Kidney (tissue), 14 donors: ENCODE results near the gene SYNE1. TPM values are rescaled to one million over a fixed set of nuclear protein-coding genes. Genes with fewer than 3 reads are reported as not detected.
"Not testable (repeated sequence)": the region's sequence is repeated elsewhere in the genome, so short reads cannot be mapped to it uniquely, and the experiment has no call there.

Experiments used
- DNase-seq, 5 donors: peaks; one replicate each; pipeline ENCODE4 v3.0.0-alpha.2; 2013 to 2020
- FAIRE-seq: peaks from 2 replicates; lab custom pipeline; 2012; peaks lifted over from hg19 to GRCh38; lab: Jason Lieb, UNC
- H3K27ac ChIP-seq, 2 donors: one replicate each; pipeline ENCODE4 v1.7.0; 2013; ENCODE audit warnings: low read depth in 2 of 2, low read length in 2 of 2, inconsistent platforms in 1 of 2
- H3K27me3 ChIP-seq: one replicate; pipeline ENCODE4 v1.7.1; 2013; ENCODE audit warnings: low read length, inconsistent platforms; ENCODE audit not compliant: control insufficient read depth, insufficient read depth
- H3K36me3 ChIP-seq, 3 donors: one replicate each; pipeline versions ENCODE4 v1.7.0 to v1.7.1; 2013; ENCODE audit warnings: low read length in 3 of 3, control low read depth in 1 of 3, inconsistent platforms in 1 of 3; ENCODE audit not compliant: insufficient read depth in 3 of 3, control insufficient read depth in 2 of 3
- H3K4me1 ChIP-seq, 3 donors: one replicate each; pipeline versions ENCODE4 v1.7.0 to v1.7.1; 2013; ENCODE audit warnings: low read length in 3 of 3, inconsistent platforms in 1 of 3, low read depth in 1 of 3; ENCODE audit not compliant: control insufficient read depth in 2 of 3, insufficient read depth in 2 of 3
- H3K4me3 ChIP-seq, 3 donors: one replicate each; pipeline versions ENCODE4 v1.7.0 to v1.8.1; 2013; ENCODE audit warnings: low read length in 3 of 3, control low read depth in 1 of 3, inconsistent platforms in 1 of 3
- H3K9ac ChIP-seq, 3 donors: one replicate each; pipeline versions ENCODE4 v1.7.0 to v1.7.1; 2013; ENCODE audit warnings: low read length in 3 of 3, control low read depth in 1 of 3, inconsistent platforms in 1 of 3
- H3K9me3 ChIP-seq, 3 donors: one replicate each; pipeline versions ENCODE4 v1.7.0 to v1.7.1; 2013; ENCODE audit warnings: low read length in 3 of 3, control low read depth in 1 of 3, inconsistent platforms in 1 of 3; ENCODE audit not compliant: control insufficient read depth in 2 of 3, insufficient read depth in 1 of 3
- intact Hi-C: fragments of 100-400 bp; cut with DNase I; formaldehyde crosslinking; loops from one replicate; pipeline ENCODE4 v1.11.1; 2022
- polyA plus RNA-seq: library from polyadenylated mRNA; stranded (reverse); fragments of 350-450 nt; fragmentation: Illumina TruSeq; extraction: RNeasy Lipid Tissue Mini Kit (QIAGEN cat#74804); gene quantifications from one replicate; pipeline ENCODE4 v1.2.3, GENCODE V29; 2014; ENCODE audit warnings: low read depth, low replicate concordance; ENCODE audit not compliant: insufficient read depth
- total RNA-seq: library from RNA; stranded (reverse); fragmentation: NEBNext Ultra II Directional; extraction: Animal tissue kit (Norgen Biotek cat#: 25700); gene quantifications from one replicate; pipeline ENCODE4 v1.2.1, GENCODE V29; 2021
- TF ChIP-seq, protein P1 (sequence below): IDR thresholded peaks from 3 replicates; pipeline ENCODE4 v1.5.1; 2012; ENCODE audit warnings: mild to moderate bottlenecking, moderate library complexity, borderline replicate concordance; ENCODE audit not compliant: insufficient read depth; ENCODE audit errors: extremely low read depth
- donor health status: control.
- donor health status: control.
- donor health status: control.
- donor health status: control.
- donor health status: control.
- donor health status: DM: yes; HTN: yes; CAD: no.
- donor health status: Normal renal cell carcinoma (clear cell type).

The SYNE1 gene
- total and polyA plus RNA-seq, 2 donors from 2014 or later: 47.8 to 216 TPM

DNA sequence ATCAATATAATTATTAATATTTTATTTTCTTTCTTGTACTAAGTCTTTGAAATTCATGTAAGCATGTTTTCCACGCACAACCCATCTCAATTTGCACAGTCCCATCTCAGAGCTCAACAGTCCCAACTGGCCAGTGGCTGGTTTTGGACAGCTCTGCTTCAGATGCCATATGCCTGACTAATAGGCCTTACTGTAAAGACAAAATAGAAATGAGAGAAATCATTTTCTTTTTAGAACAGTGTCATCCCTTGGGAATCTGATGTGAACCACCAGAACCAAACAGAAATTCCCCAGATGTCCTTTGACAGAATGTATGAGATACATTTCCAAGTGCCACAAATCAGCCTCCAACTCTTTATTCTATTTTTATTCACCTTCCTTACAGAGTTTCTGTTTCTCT is 490.8 kb downstream of the SYNE1 start:
- Histone ChIP-seq H3K9me3 (no peaks in the 10 kb centered on the region), H3K4me1 (peaks cover 0 to 11% (median 5%) of the 10 kb centered on the region in 3 donors), H3K27ac (no peak overlapping the region), H3K27me3 (no peaks in the 10 kb centered on the region), H3K36me3 (peaks cover 3 to 68% (median 31%) of the 10 kb centered on the region in 3 donors), H3K9ac (no peak overlapping the region), H3K4me3 (no peak overlapping the region)
- FAIRE-seq (no peak), DNase-seq (no peak)
- intact Hi-C loops: no loop called here
- TF ChIP-seq, protein P1, sequence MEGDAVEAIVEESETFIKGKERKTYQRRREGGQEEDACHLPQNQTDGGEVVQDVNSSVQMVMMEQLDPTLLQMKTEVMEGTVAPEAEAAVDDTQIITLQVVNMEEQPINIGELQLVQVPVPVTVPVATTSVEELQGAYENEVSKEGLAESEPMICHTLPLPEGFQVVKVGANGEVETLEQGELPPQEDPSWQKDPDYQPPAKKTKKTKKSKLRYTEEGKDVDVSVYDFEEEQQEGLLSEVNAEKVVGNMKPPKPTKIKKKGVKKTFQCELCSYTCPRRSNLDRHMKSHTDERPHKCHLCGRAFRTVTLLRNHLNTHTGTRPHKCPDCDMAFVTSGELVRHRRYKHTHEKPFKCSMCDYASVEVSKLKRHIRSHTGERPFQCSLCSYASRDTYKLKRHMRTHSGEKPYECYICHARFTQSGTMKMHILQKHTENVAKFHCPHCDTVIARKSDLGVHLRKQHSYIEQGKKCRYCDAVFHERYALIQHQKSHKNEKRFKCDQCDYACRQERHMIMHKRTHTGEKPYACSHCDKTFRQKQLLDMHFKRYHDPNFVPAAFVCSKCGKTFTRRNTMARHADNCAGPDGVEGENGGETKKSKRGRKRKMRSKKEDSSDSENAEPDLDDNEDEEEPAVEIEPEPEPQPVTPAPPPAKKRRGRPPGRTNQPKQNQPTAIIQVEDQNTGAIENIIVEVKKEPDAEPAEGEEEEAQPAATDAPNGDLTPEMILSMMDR: no peak

GRCh38 chr6:152143359-152143758 is 493.8 kb downstream of the SYNE1 start:
- Histone ChIP-seq H3K4me1 (peaks cover 0 to 11% (median 5%) of the 10 kb centered on the region in 3 donors), H3K9me3 (no peaks in the 10 kb centered on the region), H3K27me3 (no peaks in the 10 kb centered on the region), H3K4me3 (no peak overlapping the region), H3K9ac (no peak overlapping the region), H3K27ac (peak overlapping the region; percentile 8 to 26), H3K36me3 (peaks cover 6 to 59% (median 20%) of the 10 kb centered on the region in 3 donors)
- TF ChIP-seq, protein P1: no peak
- no peak for FAIRE-seq
- intact Hi-C loops: no loop called here
- no peak for DNase-seq

DNA sequence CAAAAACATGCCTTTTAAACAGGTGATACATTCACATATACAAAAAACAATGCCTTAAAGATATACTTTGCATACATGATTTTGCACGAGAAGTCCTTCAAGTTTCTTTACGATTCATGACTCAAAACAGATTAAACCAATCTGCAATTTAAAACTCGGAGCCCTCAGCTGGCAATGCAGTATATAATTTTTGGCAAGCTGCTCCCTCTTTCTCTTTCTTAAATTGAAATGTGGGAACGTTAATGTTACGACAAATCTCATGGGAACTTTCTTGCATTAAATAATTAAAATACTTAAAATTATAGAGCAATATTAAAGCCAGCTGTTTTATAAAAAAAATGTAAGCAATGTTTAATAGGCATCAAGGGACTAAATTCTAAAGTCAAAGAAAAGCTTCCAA is 495.1 kb downstream of the SYNE1 start:
- TF ChIP-seq, protein P1: no peak
- FAIRE-seq: no peak
- peaks cover 3 to 56% (median 18%) of the 10 kb centered on the region in 3 donors for H3K36me3 ChIP-seq
- H3K9ac ChIP-seq: no peak overlapping the region
- no peak overlapping the region for H3K27ac ChIP-seq
- H3K9me3 ChIP-seq: no peaks in the 10 kb centered on the region
- intact Hi-C loops: no loop called here
- H3K4me1 ChIP-seq: peaks cover 0 to 11% (median 5%) of the 10 kb centered on the region in 3 donors
- peak in 1 of 5 donors; percentile 34 for DNase-seq
- H3K4me3 ChIP-seq: no peak overlapping the region
- no peaks in the 10 kb centered on the region for H3K27me3 ChIP-seq

DNA sequence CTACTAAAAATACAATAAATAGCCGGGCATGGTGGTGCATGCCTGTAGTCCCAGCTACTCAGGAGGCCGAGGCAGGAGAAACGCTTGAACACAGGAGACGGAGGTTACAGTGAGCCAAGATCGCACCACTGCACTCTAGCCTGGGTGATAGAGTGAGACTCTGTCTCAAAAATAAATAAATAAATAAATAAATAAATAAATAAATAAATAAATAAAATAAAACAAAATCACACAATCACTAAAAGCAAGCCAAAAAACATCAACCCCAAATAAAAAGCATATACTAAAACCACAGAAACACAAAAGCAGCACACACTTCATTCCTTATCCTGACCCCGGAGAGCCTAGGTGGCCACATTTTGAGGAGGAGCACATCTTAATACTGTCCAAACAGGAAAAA is 498.8 kb downstream of the SYNE1 start:
- H3K9ac ChIP-seq, H3K4me1 ChIP-seq, H3K27me3 ChIP-seq, FAIRE-seq, H3K4me3 ChIP-seq, intact Hi-C loops, DNase-seq, H3K9me3 ChIP-seq, H3K27ac ChIP-seq: not testable (repeated sequence)
- peaks cover 6 to 73% (median 39%) of the 10 kb centered on the region in 3 donors for H3K36me3 ChIP-seq
